Fibroblast of skin of left biceps (primary cell): Measurements from ENCODE around the gene MATK.

Experiments used
- DNase-seq, 2 experiments: peaks; one replicate each; pipeline ENCODE4 v3.0.0-alpha.2; 2013; ENCODE audit warnings: low read depth in 2 of 2

The MATK gene, protein sequence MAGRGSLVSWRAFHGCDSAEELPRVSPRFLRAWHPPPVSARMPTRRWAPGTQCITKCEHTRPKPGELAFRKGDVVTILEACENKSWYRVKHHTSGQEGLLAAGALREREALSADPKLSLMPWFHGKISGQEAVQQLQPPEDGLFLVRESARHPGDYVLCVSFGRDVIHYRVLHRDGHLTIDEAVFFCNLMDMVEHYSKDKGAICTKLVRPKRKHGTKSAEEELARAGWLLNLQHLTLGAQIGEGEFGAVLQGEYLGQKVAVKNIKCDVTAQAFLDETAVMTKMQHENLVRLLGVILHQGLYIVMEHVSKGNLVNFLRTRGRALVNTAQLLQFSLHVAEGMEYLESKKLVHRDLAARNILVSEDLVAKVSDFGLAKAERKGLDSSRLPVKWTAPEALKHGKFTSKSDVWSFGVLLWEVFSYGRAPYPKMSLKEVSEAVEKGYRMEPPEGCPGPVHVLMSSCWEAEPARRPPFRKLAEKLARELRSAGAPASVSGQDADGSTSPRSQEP

DNA sequence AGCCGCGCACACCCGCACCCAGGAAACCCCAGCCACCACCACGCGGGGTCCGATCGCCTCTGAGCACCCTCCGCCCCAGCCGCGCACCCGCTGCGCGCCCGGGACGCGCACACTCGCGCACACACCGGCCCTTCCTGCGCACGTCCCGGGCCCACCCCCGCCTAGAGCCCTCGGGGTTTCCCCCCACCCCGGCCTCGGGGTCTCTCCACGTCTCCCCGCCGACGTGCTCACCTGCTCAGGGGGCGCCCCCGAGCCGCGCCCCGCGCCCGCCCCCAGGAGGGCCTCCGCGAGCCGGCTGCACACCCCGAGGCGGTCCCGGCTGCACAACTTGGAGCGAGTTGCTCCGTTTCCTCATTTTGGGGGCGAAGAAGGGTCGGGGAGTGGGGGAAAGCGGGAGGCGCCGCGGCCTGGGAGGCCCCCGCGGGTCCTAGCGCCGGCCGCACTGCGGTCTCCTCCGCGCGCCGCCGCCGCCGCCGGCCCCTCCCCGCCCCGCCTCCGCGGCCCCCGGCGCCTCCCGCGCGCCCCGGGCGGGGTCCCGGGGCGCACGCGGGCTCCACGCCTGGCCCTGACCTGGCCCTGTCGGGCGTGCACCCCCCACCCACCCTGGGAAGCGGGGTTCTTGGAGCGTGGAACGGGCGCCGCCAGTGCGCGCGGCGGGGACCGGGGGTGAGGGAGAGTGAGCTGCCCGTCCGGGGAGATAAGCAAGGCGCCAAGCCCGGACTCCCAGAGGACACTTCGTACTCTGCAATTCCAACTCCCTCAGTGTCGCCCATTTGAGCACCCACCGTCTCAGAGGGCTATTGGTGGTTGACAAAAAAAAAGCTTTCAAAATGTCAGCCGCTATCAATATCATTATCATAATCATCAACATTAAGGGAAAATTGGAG is at the start of gene MATK:
TSS of gene MATK (minus strand) at position 444 of the 887 bp plus-strand sequence. CDS start 1,246 bp downstream, outside the sequence.
- no peak for DNase-seq

DNA sequence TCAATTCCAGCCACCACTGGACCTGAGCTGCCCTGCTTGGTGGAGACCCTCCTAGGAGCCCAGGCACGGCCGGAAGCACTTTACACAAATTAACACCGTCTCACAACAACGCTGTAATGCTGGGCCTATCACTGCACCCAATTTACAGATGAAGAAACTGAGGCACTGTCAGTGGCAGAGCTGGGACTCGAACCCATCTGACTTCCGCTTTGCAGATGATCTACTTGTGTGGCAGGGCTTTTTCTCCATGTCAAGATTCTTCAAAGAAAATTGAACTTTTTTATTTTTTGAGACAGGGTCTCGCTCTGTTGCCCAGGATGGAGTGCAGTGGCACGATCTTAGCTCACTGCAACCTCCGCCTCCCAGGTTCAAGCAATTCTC is 48.9 kb upstream of the MATK start:
- DNase-seq, result no peak

DNA sequence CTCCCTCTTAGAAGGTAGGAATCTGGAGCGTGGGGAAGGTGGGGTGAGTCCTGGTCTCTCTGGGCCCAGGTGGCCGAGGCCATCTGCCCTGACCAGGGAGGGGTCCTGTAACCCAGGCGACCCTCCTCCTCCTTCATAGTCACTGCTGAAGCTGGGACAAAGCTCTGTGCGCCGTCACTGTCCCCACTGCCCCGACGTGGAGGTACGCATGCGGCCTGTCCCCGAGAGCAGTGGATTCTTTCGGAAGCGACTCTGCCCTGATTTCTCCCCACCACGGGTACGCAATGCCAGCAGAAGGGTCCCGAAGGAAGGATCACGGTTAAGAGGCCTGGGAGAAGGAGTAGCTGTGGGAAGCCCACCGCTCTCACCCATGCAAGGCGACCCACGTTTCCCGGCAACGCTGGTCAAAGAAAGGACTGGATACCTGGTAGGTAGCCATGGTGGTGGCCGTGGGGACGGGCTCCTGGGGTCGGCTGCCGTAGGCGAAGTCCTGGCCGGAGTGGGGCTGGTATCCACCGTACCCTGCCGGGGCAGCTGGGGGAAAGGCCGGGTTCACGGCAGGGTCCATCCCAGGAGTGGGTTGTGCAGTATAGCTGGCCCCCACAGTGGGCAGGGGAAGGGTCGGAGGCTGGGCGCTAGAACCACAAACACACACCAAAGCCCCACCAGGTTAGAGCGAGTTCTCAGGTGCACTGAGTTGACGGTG is 48.3 kb upstream of the MATK start:
- DNase-seq, result no peak

DNA sequence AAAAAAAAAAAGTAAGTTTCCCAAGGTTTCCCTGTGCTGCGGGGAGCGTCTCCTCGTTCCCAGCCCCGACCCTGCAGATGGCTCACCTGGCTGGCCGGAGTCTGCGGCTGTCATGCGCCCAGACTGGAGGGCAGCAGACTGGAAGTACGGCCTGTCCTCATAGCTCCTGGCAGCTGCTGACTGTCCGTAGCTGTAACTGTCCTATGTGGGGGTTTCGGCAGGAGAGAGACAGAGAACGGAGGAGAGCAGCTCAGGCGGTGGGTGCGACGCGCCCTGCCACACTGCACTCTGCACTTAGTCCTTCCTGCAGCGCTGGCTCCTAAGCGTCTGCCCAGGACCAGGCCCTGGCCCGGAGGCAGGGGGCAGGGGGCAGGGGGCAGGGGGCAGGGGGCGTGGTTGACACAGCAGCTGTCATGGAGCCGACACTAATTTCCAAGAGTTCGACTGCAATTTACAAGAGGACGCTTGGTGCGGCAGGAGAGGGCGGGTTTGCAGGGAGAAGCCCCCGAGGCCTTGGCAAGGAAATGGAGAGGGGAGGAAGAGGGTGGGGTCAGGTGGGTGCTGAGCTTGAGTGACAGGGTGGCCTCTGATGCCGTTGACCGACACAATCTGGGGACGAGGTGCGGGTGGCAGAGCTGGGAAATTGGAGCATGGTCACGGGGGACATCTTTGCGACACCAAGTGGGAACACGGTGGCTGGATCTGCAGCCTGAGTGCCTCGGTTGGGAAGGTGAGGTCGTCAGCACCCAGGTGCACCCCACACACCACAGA is 47.6 kb upstream of the MATK start:
- DNase-seq, result no peak

DNA sequence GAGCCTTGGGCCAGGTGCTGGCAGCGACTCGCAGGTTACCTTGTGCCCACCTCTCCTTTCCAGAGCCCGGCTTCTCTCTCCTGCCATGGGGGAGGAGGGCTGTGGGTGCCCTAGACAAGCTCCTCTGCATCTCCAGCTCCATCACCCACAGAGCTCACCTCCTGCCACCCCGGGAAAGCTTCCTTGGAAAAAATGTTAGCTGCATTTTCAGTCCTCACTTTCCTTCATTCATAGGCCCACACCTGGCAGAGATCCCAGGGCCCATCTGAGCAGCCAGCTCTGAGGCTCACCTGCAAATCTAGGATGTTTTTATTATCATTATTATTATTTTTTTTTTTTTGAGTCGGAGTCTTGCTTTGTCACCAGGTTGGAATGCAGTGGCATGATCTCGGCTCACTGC is 45.8 kb upstream of the MATK start:
- no peak for DNase-seq

DNA sequence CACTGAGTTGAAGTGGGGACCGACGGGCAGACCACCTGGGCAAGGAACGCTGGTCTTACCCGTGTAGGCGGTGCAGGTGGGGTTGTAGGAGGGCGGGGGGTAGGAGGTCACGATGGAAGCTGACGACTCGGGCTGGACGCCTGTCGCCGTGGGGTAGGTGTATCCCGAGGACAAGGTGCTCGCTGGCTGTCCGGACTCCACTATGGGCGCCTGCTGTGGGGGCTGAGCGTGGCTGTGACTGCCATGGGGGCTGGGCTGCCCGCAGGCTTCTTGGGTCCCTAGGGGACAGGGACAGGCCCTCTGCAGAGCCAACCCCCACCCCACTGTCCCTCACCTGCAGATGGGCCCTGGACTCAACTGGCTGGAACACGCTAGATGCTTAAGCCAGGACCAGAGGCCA is 45.4 kb upstream of the MATK start:
- DNase-seq, result no peak

DNA sequence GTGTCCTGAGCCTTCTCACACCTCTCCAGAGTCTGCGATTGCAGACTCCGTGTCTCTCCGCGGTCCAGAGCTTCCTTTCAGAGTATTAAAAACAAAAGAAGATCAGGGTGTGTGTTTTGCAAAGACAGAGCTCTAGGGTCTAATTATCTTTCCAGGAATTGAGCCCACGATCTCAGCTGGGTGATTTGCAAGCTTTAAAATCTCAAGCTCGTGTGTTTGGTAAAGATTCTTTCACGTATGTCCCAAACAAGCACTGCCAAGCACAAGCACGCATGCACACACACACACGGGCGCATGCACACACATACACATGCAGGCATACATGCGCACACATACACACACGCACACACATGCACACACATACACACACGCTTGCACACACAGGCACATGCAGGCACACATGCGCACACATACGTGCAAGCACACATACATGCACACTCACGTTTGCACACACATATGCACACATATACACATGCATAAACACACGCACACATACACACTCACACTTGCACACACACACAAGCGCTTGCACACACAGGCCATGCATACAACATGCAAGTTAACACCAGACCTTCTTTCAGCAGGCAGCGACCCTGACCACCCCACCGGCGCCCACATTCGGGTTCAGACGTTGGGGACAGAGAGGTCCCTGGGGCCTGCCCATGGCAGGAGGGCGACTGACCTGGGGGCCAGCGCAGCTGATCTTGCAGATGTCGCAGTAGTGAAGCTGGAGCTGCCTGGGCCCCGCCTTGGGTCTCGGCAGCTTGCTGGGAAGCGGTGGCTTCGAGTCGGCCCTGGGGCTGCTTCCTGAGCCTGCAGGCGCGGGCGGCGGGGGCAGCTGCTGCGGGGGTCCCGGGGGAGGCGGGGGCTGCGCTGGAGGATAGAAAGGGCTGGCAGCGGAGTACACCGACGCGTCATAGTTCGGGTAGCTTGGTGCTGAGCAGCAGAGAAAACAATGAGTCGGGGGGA is 44.7 kb upstream of the MATK start:
- DNase-seq, result no peak

DNA sequence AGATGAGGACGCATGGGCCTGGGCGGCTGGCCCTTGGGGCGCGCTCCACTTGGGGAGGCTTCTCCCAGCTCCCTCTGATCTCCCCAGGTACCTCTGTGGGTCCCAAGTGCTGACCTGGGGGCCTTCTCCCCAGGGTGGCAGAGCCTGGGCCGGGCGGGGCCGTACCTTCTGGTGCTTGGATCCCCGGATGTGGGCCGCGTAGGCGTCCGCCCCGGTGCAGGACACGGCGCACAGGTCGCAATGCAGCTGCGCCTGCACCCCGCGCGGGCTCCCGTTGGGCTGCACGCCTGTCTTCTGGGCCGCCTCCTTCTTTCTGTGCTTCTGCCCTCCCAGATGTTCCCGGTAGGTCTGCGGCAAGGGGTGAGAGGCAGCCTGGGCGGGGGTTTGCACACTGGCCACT is 41.1 kb upstream of the MATK start:
- no peak for DNase-seq

DNA sequence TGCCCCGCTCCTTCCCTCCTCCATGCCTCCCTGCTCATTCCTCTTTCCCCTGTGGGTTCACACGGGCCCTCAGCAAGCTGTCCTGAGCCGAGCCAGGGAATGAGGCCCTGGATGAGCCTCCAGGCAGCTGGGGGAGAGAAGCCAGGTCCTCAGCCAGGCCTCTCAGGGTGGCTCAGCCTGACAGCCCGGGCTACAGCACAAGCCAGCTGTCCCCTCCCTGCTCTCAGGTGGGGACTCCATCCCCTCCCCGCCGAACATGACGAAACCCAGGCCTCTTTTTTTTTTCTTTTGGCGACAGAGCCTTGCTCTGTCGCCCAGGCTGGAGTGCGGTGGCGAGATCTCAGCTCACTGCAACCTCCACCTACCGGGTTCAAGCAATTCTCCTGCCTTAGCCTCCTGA is 40.0 kb upstream of the MATK start:
- DNase-seq, result no peak

DNA sequence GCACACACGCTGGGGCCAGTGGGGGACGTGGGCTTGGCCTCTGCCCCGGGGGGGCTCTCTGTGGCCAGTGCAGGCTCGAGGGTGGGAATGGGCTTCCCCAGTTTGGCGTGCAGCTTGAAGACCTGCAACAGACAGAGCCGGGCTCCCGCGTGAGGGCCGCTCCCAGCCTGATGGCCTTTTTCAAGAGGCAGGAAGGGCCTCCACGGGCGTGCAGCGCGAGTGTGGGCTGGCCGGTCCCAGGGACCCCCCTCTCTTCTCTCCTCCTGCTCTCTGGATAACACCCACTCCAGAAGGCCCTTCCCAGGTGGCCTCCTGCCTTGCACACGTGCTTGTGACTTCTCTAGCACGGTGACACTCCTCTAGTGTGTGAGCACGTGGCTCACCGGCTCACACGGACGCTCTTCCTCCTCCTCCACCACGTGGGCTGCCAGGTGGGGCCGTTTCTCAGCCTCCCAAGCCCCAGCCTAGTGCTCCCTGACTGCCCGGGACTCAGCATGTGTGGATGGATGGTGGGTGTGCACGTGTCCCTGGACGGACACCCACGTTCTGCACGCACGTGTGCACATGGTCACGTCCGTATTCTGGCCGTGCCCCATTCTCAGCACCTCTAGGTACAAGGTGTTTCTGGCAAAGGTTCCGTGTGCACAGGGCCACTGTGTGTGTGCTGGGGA is 39.2 kb upstream of the MATK start:
- no peak for DNase-seq

DNA sequence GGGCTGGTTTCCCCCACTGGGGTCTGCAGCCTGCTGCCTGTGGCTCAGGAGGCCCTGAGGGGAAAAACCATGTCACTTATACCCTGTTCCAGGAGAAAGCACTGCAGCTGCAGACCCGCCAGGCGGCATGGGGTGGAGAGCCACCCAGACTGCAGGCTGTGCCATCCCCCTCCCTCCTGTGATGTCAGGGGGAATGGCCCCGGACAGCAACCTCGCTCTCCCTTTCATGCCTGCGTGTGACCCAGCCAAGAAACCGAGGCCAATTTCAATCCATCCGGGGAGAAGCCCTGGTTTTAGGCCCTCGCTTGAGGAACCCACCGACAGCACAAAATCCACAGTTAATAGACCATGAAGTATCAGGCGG is 37.2 kb upstream of the MATK start:
- no peak for DNase-seq

DNA sequence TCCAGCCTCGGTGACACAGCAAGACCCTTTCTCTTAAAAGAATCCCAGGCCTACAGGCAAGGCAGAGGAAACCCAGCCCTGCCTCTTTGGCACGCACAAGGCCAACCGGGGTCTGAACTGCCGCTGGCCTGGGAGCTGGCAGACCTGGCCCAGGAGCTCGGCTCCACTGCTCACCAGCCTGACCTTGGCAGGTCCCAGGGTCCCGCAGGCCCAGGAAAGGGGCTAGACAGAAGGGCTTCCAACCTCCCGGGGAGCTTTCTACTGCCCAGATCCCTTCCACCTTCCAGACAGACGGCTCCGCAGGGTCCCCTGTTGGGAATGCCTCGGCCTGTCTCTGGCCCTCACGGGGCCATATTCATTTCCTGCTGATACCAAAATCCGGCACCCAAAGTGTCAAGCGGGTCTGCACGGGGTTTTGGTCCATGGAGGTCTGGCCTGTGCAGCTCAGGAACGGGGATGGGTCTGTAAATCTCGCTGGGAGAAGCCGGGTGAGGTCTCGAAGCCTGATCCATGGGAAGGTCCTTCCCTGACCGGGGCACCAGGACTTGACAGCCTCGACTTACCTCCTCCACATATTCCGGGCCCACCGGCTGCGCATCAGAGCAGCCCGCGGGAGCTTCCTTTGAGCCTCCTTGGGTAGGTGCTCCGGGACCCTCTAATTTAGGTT is 36.6 kb upstream of the MATK start:
- DNase-seq, result no peak

DNA sequence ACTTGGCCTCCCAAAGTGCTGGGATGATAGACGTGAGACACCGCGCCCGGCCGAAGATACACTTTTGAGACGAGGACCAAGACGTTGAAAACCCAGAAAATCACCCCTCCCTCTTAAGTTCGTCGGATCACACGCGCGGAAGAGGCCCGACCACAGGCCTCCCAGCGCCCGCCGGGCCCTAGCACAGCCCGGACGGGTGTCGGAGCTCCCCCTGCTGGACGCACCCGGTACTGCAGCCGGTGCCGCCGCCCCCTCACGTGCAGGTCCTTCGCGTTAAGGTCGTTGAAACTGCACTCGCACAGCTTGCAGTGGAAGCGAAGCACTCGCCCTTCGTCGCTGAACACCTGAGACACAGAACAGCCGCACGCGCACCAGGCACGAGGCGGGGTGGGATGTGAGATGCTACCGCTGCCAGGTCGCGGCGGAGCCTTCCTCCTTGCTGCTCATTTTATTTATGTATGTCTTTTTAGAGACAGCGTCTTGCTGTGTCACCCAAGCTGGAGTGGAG is 35.7 kb upstream of the MATK start:
- DNase-seq, result no peak

DNA sequence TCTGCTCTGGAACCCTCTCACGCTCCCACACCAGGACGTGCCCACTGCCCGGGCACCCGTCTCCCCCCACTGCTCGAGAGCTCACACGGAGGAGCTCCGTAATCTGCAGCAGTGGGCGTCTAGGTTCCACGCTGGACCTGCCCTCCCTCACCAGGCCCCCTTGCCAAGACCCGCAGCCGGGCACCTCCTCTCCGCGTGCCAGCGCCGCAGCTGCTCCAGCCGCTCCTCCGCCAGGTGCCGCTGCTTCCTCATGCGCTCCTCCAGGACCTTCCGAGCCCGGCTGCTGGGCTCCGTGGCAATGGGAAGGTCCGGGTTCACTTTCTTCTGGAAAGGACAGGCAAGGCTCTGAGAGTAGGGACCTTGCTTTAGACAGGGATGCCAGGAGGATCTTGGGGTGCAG is 35.0 kb upstream of the MATK start:
- no peak for DNase-seq

DNA sequence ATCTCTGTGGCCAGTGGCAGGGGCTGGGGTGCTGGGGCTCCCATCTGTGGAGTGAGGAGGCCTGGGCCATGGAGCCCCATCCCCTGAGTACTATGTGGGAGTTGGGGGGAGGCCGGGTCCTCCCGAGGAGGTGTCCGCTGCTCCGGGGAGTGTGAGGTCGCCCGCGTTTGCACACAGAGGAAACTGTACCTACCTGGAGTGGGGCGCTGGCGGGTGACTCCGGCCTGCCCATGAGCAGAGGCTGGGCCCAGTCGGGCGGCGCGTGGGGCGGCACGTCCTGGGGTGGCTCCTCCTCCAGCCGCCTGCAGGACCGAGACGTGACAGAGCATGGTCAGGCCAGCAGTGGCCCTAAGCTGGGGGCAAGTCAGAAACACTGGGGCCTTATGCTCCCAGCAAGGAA is 33.8 kb upstream of the MATK start:
- no peak for DNase-seq

DNA sequence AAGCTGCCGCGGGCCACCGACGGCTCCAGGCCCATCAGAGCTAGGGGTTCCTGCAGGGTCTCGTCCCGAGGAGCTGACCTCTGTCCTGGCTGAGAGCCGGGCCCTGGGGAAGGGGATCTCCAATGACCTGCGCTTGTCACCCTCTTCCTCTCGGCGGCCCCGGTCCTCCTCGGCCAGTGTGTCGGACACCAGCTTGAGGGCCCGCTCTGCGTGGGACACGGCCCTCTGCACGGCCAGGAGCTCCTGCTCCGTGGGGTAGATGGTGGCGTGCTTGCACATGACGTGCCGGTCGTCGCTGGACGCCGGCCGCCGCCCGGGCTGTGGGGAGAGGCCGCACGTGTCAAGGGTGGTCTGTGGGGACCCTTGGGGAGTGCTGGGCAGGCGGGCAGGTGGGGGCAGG is 32.7 kb upstream of the MATK start:
- no peak for DNase-seq

DNA sequence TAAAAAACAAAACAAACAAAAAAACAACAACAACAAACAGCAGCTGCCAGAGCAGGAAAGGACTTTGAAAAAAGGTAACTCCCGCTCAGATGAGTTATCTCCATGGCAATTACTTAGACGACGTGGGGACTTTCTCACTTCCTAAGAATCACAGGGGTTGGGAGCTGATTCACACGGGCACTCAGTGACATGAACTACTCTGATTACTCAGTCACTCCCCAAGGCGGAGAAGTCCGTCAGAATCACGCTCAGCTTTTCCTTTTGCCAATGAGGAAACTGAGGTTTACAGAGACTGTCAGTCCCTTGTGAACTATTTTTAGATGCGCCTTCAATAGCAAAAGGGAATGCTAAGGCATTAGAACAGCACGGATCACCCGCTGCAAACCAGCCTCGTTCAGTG is 32.3 kb upstream of the MATK start:
- no peak for DNase-seq

DNA sequence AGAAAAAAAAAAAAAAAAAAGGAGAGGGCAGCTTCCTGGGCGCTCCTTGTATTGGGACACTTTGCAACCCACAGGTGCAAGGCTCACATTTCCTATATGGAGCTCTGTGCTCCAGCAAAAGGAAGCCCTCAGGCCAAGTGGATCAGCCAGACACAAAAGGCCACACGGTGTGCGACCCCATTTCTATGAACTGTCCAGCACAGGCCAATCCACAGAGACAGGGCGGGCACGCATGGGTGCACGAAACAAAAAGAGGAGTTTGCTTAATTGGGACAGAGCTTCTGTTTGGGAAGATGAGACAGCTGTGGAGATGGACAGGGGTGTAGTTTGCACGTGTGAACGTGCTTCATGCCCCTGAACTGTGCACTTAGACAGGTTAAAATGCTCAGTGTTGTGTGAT is 31.6 kb upstream of the MATK start:
- no peak for DNase-seq
